GM21576 (cell line): ENCODE results near the gene HECTD2.

Source experiments
- ATAC-seq: cut with Tn5 transposase; IDR thresholded peaks from one replicate; pipeline ENCODE4 v1.9.1; 2021; ENCODE audit warnings: mild to moderate bottlenecking, moderate library complexity; ENCODE audit not compliant: unreplicated experiment

Gene HECTD2

DNA sequence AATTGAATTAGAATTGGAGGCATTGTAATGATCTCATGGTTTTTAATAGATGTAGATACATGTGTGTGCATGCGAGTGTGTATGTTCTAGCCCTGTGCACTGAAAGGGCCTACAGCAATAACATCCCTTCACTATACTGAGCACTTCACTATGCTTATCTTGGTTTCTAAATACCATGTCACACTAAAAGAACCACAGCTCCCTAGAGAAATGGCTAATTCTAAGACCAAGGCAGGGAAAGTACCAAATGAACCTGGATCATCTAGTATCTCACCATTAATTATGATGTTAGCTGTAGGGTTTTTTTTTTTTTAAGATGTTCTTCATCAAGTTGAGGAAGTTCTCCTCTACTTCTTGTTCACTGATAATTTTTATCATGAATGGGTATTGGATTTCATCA is 55.1 kb downstream of the HECTD2 start:
- ATAC-seq: no peak

DNA sequence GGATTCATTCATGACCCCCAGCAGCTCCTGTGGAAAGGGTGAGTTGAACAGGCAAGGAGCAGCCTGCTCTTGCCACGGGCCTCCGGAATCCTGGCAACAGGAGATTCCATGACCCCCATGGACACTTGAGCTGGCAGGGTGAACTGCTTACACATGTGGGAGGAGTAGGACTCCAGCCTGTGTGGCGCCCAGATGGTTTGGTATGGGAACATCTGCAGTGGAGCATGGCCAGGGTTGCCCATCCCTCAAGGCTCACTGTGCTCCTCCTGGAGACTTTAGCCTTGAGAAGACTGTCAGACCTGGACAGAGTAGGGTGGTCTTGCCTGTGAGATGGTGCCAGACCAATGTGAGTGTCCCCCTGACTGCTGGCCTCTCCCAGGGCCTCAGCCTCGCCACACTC is 57.0 kb downstream of the HECTD2 start:
- no peak for ATAC-seq

DNA sequence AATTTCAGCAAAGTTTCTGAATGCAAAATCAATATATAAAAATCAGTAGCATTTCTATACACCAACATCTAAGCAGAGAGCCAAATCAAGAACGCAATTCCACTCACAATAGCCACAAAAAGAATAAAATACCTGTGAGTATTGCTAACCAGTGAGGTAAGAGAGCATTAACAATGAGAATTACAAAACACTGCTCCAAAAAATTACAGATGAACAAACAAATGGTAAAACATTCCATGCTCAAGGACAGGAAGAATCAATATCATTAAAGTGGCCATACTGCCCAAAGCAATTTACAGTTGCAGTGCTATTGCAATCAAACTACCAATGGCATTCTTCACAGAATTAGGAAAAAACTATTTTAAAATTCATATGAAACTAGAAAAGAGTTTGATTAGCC is 61.5 kb downstream of the HECTD2 start:
- no peak for ATAC-seq

- ATAC-seq: no peak
Observed at GRCh38 chr10:91472911-91473310, 62.8 kb downstream of the HECTD2 start.

- no peak for ATAC-seq
Observed at GRCh38 chr10:91474009-91474408, 63.9 kb downstream of the HECTD2 start.

DNA sequence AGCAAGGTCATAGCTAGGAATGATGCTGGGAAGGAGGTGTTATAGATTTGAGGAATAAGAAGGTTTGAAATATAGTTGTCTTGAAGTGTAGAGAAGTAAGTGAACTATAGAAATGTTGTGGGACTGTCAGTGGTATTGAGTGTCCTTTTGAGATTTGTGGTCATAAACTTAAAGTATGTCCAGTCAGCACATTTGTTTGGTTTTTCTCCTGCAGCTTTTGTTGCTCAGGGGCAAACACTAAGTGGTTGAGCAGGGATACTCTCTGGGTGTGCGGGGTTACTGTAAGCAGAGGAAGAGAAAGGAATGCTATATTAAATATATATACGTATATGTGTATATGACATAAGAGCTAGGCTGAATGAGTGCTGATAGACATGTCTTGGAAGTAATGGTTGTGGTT is 67.1 kb downstream of the HECTD2 start:
- no peak for ATAC-seq

DNA sequence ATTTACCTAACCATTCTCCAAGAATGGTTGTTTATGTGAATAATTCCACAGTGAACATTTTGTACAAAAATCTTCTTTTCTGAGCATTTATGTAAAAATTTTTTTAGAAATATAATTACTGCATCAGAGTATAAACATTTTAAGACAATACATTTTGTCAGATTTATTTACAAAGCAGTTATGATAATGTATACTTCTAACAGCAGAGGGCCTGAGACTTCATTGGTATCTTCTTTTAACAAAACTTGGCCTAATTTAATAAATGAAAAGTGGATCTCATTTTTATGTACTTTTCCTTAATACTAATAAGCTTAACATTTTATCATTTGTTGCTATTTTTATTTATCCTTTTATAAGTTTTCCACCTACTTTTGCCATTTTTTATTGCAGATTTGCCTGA is 69.4 kb downstream of the HECTD2 start:
- ATAC-seq: no peak

- ATAC-seq: no peak
Observed at GRCh38 chr10:91487911-91488582, 77.9 kb downstream of the HECTD2 start.

DNA sequence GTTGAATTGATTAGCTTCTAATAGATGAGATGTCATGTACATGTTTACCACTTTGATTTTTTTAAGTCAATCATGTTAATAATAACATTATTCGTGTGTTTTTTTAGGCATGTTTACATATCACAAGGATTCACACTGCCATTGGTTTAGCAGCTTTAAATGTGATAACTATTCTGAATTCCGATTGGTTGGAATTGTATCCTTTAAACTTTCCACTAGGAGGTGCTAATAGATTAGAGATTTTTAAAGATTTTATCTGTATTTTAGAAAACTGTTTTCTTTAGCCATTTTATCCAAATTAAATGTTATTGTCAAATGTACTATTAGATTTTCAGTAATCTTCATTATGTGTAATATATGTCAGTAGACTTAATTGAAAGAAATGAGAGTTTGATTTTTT is 83.2 kb downstream of the HECTD2 start:
- no peak for ATAC-seq

DNA sequence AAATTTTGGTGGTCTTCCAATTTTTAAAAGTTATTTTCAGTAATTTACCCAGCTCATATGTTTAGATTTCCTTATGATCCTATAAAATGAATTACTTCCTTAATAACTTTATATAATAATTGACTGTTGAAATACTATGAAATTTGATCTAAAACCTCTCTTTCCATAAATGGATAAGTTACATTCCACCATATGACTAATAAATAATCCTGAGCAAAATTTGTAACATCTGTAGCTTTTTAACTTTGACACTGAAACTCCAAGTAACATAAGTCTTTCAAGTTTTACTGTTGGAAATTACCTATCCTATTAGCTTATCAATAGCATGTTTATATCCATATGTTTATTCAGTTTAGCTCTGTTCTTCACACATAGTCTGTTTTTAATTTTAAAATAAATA is 85.3 kb downstream of the HECTD2 start:
- ATAC-seq: no peak

DNA sequence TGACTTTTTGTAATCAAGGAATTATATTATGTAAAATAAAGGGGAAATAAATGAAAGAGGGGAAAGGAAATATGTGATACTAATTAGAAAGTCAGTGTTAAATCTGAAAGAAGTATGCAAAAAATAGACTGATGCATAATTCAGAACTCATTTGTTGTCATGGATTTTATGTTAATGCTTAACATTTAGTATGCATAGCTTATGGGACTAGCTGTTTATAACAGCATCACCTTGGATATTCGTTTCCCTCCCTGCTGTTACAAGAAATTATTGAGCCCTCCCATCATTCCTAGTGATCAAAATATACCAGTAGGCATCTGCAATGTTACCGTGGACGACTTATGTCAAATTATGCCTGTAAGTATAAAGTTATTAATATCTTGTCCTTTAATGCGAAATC is 85.9 kb downstream of the HECTD2 start:
- ATAC-seq: no peak

GRCh38 chr10:91511549-91512330 is 101.6 kb downstream of the HECTD2 start:
- no peak for ATAC-seq

GRCh38 chr10:91512458-91512857 is 102.3 kb downstream of the HECTD2 start:
- ATAC-seq: no peak

- no peak for ATAC-seq
Observed at GRCh38 chr10:91513598-91514424, 103.7 kb downstream of the HECTD2 start.

DNA sequence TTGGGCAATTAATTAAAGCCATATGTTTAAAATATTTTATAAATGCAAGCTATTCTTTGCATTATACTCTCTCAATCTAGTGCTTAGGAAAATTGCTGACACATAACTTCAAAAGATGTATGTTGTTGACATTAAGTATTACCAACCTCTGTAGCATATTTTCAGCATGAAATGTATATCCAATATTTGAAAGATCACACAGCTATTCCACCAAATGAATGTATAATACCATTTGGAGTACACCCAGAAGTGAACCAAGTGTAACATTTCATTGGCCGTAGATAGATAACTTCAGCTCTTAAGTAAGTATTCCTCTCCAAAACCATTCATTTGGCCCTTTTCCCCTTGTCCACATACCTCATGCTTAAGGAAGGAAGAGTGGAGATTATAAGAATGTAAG is 104.6 kb downstream of the HECTD2 start:
- ATAC-seq: no peak

- ATAC-seq: no peak
Observed at GRCh38 chr10:91517394-91517793, 107.2 kb downstream of the HECTD2 start.

GRCh38 chr10:91519899-91520514 is 109.9 kb downstream of the HECTD2 start:
- no peak for ATAC-seq

DNA sequence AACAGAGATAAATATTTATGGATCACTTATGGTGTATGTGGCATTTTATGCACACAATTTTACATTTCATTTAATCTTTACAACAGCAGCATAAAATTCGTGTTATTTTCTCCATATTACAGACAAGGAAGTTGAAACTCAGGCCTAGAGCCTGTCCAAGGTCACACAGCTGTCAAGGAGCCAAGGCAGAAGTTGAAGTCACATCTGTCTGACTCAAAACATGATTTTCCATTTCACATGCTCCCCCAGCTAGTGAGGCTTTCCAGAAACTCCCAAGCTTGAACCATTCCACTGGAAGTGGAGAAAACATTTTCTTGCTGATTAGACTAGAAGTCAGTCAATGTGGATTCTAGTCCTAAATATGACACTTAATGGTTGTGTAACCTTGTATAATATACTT is 110.5 kb downstream of the HECTD2 start:
- no peak for ATAC-seq

DNA sequence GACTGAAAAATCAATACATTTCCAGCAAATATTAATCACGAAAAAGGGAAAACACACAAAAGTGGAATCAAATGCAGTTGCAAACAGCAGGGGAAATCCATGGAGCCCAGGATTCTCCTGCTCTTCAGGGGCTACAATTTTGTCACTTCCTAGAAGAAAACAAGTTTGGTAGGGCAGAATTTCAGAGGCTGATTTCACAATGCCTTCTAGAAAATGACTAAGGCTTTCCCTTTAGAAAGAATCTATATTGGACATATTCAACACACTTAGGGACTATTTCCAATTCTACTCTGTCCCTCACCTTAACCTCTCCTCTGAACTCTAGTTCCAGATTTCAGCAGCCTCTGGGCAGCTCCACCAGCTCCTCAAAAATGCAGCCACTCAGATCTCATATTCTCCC is 111.3 kb downstream of the HECTD2 start:
- no peak for ATAC-seq

DNA sequence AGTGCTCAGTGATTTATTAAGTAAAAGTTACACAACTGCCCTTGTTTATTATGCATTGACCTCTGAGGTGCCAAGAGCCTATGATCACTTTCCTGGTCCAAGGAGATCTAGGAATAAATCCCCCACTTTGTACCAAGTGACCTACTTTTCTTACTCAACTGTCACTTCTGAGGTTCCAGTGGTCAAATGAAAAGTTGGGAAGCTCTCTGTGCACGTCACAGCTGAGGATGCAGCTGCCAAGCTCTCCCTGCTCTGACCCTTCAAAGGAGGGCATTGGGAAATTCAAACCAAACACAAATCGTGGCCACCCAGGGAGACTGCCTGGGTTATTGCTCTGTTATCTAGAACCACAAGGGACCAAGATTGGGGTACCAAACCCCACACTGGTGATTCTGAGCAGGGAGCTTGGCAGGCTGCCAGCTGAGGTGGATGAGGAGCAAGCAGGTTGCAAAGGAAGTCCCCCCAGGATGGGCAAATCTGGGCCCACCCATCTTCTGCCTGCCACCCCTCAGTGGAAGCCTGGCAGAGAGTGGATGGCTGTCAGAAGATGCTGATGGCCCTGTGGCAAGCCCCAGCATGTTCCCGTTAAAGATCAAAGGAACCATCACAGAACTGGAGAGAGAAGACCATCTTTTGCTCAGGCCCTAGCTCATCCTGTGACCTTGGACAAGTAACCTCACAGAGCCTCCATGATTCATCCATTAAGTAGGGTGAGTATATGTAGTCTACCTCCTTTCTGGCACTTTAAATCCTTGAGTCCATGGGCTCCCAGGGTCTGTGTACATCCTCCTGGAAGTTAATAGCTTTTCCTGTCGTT is 116.0 kb downstream of the HECTD2 start:
- ATAC-seq: no peak
